ENCODE data around the gene RSKR.
"Not testable (repeated sequence)": the region's sequence is repeated elsewhere in the genome, so short reads cannot be mapped to it uniquely, and the experiment has no call there.

- TF ChIP-seq, protein P1, sequence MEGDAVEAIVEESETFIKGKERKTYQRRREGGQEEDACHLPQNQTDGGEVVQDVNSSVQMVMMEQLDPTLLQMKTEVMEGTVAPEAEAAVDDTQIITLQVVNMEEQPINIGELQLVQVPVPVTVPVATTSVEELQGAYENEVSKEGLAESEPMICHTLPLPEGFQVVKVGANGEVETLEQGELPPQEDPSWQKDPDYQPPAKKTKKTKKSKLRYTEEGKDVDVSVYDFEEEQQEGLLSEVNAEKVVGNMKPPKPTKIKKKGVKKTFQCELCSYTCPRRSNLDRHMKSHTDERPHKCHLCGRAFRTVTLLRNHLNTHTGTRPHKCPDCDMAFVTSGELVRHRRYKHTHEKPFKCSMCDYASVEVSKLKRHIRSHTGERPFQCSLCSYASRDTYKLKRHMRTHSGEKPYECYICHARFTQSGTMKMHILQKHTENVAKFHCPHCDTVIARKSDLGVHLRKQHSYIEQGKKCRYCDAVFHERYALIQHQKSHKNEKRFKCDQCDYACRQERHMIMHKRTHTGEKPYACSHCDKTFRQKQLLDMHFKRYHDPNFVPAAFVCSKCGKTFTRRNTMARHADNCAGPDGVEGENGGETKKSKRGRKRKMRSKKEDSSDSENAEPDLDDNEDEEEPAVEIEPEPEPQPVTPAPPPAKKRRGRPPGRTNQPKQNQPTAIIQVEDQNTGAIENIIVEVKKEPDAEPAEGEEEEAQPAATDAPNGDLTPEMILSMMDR (IDR thresholded peaks at IDR 0.05; ENCODE audit: low read depth, low read length, poor library complexity, severe bottlenecking): not testable (repeated sequence)
- TF ChIP-seq EZH2phosphoT487 (IDR thresholded peaks at IDR 0.05; ENCODE audit: borderline replicate concordance, low read length): not testable (repeated sequence)
Measured at GRCh38 chr17:28576016-28576415, 38.0 kb downstream of the RSKR start.
